Adrenal gland (tissue), 5 donors: Measurements from ENCODE around the gene OLIG1.

ENCODE experiments used
- POLR2A ChIP-seq, 2 donors: fragments of 450-650 bp; IDR thresholded peaks; one replicate each; pipeline ENCODE4 v1.6.1; 2017; ENCODE audit warnings: antibody characterized with exemption in 2 of 2, mild to moderate bottlenecking in 2 of 2, moderate library complexity in 1 of 2
- TF ChIP-seq, protein P1 (sequence below), 6 experiments: fragments of 450-650 bp in 4 of 6; fragments of 200-600 bp in 2 of 6; sonication (generic) in 1 of 6; IDR thresholded peaks; 1 replicate in 5 of 6; 2 replicates in 1 of 6; pipeline versions ENCODE4 v1.5.1 to v1.8.0; 2016 to 2021; ENCODE audit warnings: antibody characterized with exemption in 6 of 6, mild to moderate bottlenecking in 2 of 6, moderate library complexity in 1 of 6
- donor health status: DM: no; HTN: no; CAD: no.

DNA sequence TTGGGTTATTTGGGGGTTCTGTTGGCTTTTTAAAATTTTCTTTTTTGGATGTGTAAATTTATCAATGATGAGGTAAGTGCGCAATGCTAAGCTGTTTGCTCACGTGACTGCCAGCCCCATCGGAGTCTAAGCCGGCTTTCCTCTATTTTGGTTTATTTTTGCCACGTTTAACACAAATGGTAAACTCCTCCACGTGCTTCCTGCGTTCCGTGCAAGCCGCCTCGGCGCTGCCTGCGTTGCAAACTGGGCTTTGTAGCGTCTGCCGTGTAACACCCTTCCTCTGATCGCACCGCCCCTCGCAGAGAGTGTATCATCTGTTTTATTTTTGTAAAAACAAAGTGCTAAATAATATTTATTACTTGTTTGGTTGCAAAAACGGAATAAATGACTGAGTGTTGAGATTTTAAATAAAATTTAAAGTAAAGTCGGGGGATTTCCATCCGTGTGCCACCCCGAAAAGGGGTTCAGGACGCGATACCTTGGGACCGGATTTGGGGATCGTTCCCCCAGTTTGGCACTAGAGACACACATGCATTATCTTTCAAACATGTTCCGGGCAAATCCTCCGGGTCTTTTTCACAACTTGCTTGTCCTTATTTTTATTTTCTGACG is 41.1 kb upstream of the OLIG1 start:
- TF ChIP-seq, protein P1, sequence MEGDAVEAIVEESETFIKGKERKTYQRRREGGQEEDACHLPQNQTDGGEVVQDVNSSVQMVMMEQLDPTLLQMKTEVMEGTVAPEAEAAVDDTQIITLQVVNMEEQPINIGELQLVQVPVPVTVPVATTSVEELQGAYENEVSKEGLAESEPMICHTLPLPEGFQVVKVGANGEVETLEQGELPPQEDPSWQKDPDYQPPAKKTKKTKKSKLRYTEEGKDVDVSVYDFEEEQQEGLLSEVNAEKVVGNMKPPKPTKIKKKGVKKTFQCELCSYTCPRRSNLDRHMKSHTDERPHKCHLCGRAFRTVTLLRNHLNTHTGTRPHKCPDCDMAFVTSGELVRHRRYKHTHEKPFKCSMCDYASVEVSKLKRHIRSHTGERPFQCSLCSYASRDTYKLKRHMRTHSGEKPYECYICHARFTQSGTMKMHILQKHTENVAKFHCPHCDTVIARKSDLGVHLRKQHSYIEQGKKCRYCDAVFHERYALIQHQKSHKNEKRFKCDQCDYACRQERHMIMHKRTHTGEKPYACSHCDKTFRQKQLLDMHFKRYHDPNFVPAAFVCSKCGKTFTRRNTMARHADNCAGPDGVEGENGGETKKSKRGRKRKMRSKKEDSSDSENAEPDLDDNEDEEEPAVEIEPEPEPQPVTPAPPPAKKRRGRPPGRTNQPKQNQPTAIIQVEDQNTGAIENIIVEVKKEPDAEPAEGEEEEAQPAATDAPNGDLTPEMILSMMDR (IDR thresholded peaks at IDR 0.05), result no peak
- TF ChIP-seq POLR2A (IDR thresholded peaks at IDR 0.05), result no peak
